DOHH2 (cell line): ENCODE results near the gene KIF1B.

Source experiments
- H3F3A ChIP-seq: fragments of 200-600 bp; sonication (generic), shearing (Covaris generic); 2 replicates; pipeline ENCODE4 v1.6.0; 2016; ENCODE audit warnings: antibody characterized with exemption, mild to moderate bottlenecking; ENCODE audit not compliant: control insufficient read depth, insufficient read depth
- H3K27ac ChIP-seq: fragments of 200-600 bp; sonication (generic); 2 replicates; pipeline ENCODE4 v1.5.1; 2014; ENCODE audit warnings: low read depth, mild to moderate bottlenecking, low read length, moderate library complexity
- H3K27me3 ChIP-seq: fragments of 200-600 bp; sonication (generic); 2 replicates; pipeline ENCODE4 v1.6.1; 2014; ENCODE audit warnings: mild to moderate bottlenecking, low read length, mixed read lengths; ENCODE audit not compliant: control insufficient read depth
- H3K36me3 ChIP-seq: fragments of 200-600 bp; sonication (generic); 2 replicates; pipeline ENCODE4 v1.6.1; 2014; ENCODE audit warnings: mild to moderate bottlenecking, low read length, moderate library complexity, mixed read lengths; ENCODE audit not compliant: control insufficient read depth
- H3K4me1 ChIP-seq: fragments of 200-600 bp; sonication (generic); 2 replicates; pipeline ENCODE4 v1.6.1; 2014; ENCODE audit warnings: mild to moderate bottlenecking, low read length, mixed read lengths; ENCODE audit not compliant: control insufficient read depth
- H3K4me2 ChIP-seq: fragments of 200-600 bp; sonication (generic); 2 replicates; pipeline ENCODE4 v1.6.0; 2014; ENCODE audit warnings: mild to moderate bottlenecking, low read length, moderate library complexity
- H3K4me3 ChIP-seq: fragments of 200-600 bp; sonication (generic); 2 replicates; pipeline ENCODE4 v1.5.1; 2014; ENCODE audit warnings: mild to moderate bottlenecking, low read length, mixed read lengths
- H3K79me2 ChIP-seq: fragments of 200-600 bp; sonication (generic); 2 replicates; pipeline ENCODE4 v1.6.1; 2014; ENCODE audit warnings: mild to moderate bottlenecking, low read length, mixed read lengths; ENCODE audit not compliant: control insufficient read depth
- H3K9me2 ChIP-seq: fragments of 200-600 bp; sonication (generic); replicated peaks from 2 replicates; pipeline ENCODE4 v1.6.1; 2014; ENCODE audit warnings: mild to moderate bottlenecking, low read length, mixed read lengths; ENCODE audit not compliant: control insufficient read depth
- H3K9me3 ChIP-seq: fragments of 200-600 bp; sonication (generic); 2 replicates; pipeline ENCODE4 v1.6.1; 2014; ENCODE audit warnings: antibody characterized with exemption, low read length, mixed read lengths; ENCODE audit not compliant: control insufficient read depth, insufficient read depth
- H4K20me1 ChIP-seq: fragments of 200-600 bp; sonication (generic); 2 replicates; pipeline ENCODE4 v1.6.0; 2014; ENCODE audit warnings: low read depth, mild to moderate bottlenecking, antibody characterized with exemption, low read length, moderate library complexity; ENCODE audit not compliant: control insufficient read depth, insufficient read depth
- CTCF ChIP-seq: fragments of 200-600 bp; sonication (generic); IDR thresholded peaks from one replicate; pipeline ENCODE4 v1.5.1; 2014; ENCODE audit warnings: antibody characterized with exemption, mild to moderate bottlenecking, low read depth, low read length; ENCODE audit not compliant: poor library complexity, severe bottlenecking
- EZH2phosphoT487 ChIP-seq: fragments of 200-600 bp; sonication (generic); IDR thresholded peaks from 2 replicates; pipeline ENCODE4 v1.6.1; 2017; ENCODE audit warnings: borderline replicate concordance, mild to moderate bottlenecking, antibody characterized with exemption, low read length, moderate library complexity, mixed read lengths

The KIF1B gene

GRCh38 chr1:10263450-10264082, 53.2 kb downstream of the KIF1B start:
- no peaks in the 10 kb centered on the region for H3K9me3 ChIP-seq
- no peaks in the 10 kb centered on the region for H3K4me1 ChIP-seq
- no peaks in the 10 kb centered on the region for H3K27me3 ChIP-seq
- H3K4me2 ChIP-seq: no peak overlapping the region
- H3F3A ChIP-seq: no peaks in the 10 kb centered on the region
- no peak overlapping the region for H3K27ac ChIP-seq
- no peak for TF ChIP-seq EZH2phosphoT487
- TF ChIP-seq CTCF: no peak
- H3K36me3 ChIP-seq: no peaks in the 10 kb centered on the region
- H3K4me3 ChIP-seq: no peak overlapping the region
- H3K9me2 ChIP-seq: no peaks in the 10 kb centered on the region
- no peaks in the 10 kb centered on the region for H4K20me1 ChIP-seq
- H3K79me2 ChIP-seq: no peaks in the 10 kb centered on the region

- Histone ChIP-seq H3K27me3 (no peaks in the 10 kb centered on the region), H3K4me3 (no peak overlapping the region), H3F3A (no peaks in the 10 kb centered on the region), H3K4me2 (no peak overlapping the region), H3K9me3 (no peaks in the 10 kb centered on the region), H3K79me2 (no peaks in the 10 kb centered on the region), H3K9me2 (no peaks in the 10 kb centered on the region), H4K20me1 (no peaks in the 10 kb centered on the region), H3K36me3 (no peaks in the 10 kb centered on the region), H3K4me1 (no peaks in the 10 kb centered on the region), H3K27ac (no peak overlapping the region)
- no peak for TF ChIP-seq EZH2phosphoT487
- no peak for TF ChIP-seq CTCF
Observed at GRCh38 chr1:10265027-10265426, 54.7 kb downstream of the KIF1B start.

- TF ChIP-seq EZH2phosphoT487 (no peak), CTCF (no peak)
- H3K4me2 ChIP-seq: no peak overlapping the region
- no peak overlapping the region for H3K4me3 ChIP-seq
- H3K9me2 ChIP-seq: no peaks in the 10 kb centered on the region
- no peaks in the 10 kb centered on the region for H3F3A ChIP-seq
- H3K36me3 ChIP-seq: no peaks in the 10 kb centered on the region
- H3K4me1 ChIP-seq: no peaks in the 10 kb centered on the region
- no peaks in the 10 kb centered on the region for H4K20me1 ChIP-seq
- no peak overlapping the region for H3K27ac ChIP-seq
- no peaks in the 10 kb centered on the region for H3K79me2 ChIP-seq
- no peaks in the 10 kb centered on the region for H3K27me3 ChIP-seq
- H3K9me3 ChIP-seq: no peaks in the 10 kb centered on the region
Observed at GRCh38 chr1:10265900-10266299, 55.5 kb downstream of the KIF1B start.

GRCh38 chr1:10267319-10267718, 56.9 kb downstream of the KIF1B start:
- no peak overlapping the region for H3K27ac ChIP-seq
- H3K4me3 ChIP-seq: no peak overlapping the region
- no peaks in the 10 kb centered on the region for H3K79me2 ChIP-seq
- H3K36me3 ChIP-seq: no peaks in the 10 kb centered on the region
- no peaks in the 10 kb centered on the region for H3K4me1 ChIP-seq
- no peaks in the 10 kb centered on the region for H4K20me1 ChIP-seq
- no peaks in the 10 kb centered on the region for H3K9me2 ChIP-seq
- no peaks in the 10 kb centered on the region for H3K9me3 ChIP-seq
- no peaks in the 10 kb centered on the region for H3K27me3 ChIP-seq
- H3K4me2 ChIP-seq: no peak overlapping the region
- H3F3A ChIP-seq: no peaks in the 10 kb centered on the region
- no peak for TF ChIP-seq CTCF
- TF ChIP-seq EZH2phosphoT487: no peak
